ENCODE measurements around the gene MAPK4.

The MAPK4 gene

DNA sequence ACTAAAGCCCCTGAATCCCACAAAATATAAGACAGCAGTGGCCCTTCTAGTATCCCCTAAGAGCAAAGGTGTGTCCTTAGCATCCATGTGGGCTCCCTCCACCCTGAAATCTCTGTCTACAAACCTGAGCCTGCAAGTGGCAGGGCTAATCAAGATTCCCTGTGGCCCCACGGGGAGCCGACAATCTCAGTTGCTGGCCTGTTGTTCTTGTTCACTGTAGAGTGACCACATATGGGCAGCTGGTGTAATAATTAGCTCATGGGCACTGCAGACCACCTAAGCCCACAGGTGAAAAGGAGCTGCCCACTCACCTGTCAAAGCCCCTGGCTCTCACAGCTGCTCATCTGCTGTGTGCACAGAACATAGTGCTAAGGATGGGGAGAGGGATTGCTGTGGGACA, 157.7 kb downstream of the MAPK4 start:
- DNase-seq: no peak

GRCh38 chr18:50719471-50720324, 159.8 kb downstream of the MAPK4 start:
- no peak for DNase-seq

DNA sequence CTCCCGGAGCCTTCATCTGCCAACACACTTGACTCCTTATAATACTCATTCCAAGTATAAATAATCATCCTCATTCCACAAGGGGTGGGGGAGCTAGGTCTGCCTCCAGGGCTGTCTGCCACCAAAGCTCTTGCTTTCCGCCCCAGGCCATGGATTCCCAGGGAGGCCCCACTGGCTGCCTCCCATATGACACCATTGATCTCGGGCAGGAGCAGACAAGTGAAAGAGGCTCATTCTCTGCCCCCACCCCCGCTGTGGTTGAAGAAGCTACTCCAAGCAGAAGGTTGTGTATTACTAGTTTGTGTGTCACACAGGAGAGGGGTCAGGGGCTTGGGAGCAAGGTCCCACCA, 160.4 kb downstream of the MAPK4 start:
- no peak for DNase-seq

GRCh38 chr18:50721006-50721405, 161.1 kb downstream of the MAPK4 start:
- peak in 5 of 56 donors; percentile 10 to 20 (median 13) for DNase-seq

DNA sequence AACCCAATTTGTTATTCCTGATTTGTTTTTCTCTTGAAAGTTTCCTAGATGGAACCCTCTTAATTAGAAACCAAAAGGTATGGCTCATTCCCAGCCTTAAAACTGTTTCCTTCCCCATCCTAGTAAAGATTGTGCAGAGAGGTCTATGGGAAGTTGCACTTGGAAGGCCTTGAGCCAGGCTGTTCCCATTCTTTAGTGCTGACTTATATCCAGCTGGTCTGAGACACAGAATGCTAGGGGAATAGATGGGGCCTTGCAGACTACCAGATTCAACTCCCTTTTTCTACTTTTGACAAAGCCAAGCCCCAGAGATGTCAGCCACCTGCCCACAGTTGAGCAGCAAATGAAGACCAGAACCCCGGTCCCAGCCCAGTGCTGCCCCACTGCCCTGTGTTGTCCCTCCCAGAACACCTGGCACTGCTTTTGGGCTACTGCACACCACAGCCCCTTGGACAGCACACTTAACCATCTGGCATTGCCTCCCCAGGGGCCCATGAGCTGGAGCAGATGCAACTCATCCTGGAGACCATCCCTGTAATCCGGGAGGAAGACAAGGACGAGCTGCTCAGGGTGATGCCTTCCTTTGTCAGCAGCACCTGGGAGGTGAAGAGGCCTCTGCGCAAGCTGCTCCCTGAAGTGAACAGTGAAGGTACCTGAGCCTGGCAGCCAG, 161.7 kb downstream of the MAPK4 start:
- no peak for DNase-seq

GRCh38 chr18:50722311-50722710, 162.4 kb downstream of the MAPK4 start:
- DNase-seq: no peak

DNA sequence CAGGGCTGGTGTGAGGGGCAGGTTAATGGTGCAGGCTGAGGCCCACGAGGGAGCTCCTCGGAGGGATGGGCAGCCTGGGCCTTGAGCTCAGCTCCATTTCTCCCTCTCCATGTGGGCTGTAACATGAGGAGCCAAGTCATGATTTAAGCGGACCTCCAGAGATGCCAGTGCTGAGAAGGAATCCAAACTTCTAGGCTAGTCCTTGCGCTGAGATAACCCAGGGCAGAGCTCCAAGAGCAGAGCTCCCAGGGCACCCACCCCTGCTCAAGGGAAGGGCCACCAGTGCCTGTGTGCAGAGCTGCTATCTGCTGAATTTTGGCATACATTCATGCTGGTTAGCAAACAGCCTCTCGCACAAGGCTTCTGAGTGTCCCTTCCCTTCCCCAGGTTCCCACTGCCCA, 164.9 kb downstream of the MAPK4 start:
- no peak for DNase-seq

DNA sequence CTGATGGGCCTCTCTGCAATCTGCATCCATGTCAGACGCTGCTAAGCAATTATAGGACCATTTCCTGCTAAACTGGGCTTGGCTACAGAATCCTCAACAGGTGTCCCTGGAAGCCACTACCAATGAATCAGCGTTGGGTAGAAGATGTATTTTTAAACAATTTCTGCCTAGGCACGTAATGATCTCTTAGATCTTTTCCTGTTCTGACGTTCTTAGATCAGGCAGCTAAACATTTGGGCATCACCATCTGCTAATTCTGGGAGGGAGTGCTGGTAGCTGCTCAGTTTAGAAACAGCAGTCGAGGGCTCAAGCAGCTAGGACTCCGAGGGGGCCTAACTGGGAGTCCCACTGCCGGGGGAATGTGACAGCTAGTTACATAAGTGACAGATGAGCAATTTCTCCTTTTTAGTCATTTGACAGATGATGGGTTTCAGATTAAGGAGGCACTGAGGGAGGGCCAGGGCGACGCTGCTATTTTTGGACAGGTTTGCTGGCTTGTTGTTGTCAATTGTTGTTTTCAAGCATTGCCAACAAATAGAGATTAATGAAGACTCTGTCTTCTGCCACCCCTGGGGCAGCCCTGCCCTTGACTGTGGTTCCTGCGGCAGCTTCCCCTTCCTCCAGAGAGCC, 167.2 kb downstream of the MAPK4 start:
- DNase-seq: peak in 19 of 56 donors; percentile 8 to 64 (median 30)

GRCh38 chr18:50727721-50728471, 168.0 kb downstream of the MAPK4 start:
- DNase-seq: no peak

- no peak for DNase-seq
Observed at GRCh38 chr18:50729376-50729775, 169.5 kb downstream of the MAPK4 start.

DNA sequence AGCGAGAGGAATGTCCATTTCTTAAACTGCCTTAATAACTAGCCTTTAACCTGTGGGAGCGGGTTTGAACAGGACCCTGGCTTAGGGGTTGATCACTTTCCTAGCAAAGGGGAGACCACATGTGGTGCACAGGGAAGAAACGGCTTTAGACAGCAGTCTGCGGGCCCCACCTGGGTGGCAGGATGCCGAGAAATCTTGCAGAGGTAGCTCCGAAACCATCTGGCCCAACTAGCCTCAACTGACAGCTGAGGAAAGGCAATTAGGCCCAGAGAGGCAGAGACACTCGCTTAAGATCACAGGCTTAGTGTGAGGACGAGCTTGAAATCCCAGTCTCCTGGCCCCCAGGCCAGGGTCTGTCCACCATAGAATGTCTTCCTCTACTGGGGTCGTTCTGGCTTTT, 170.1 kb downstream of the MAPK4 start:
- no peak for DNase-seq

- no peak for DNase-seq
Observed at GRCh38 chr18:50734342-50734741, 174.5 kb downstream of the MAPK4 start.

GRCh38 chr18:50734886-50735285, 175.0 kb downstream of the MAPK4 start:
- DNase-seq: no peak

DNA sequence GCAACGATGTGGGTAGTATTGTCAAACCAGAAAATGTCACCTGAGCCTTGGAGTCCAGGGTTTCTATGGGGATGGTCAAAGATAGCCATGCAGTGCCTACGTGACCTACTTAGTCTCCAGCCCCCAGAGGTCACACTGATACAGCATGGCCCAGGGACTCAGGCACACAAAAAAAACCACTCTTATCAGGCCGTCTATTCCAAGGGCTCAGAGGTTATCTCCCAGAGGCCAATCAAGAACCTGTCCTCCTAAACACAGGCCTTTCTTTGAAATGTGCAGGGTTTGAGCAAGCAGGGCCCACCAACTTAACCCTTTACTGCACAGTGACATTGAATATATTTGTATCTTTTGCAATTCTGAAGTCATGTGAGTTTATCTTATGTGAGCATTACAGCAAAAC, 177.2 kb downstream of the MAPK4 start:
- no peak for DNase-seq

- no peak for DNase-seq
Observed at GRCh38 chr18:50738098-50738757, 178.3 kb downstream of the MAPK4 start.

DNA sequence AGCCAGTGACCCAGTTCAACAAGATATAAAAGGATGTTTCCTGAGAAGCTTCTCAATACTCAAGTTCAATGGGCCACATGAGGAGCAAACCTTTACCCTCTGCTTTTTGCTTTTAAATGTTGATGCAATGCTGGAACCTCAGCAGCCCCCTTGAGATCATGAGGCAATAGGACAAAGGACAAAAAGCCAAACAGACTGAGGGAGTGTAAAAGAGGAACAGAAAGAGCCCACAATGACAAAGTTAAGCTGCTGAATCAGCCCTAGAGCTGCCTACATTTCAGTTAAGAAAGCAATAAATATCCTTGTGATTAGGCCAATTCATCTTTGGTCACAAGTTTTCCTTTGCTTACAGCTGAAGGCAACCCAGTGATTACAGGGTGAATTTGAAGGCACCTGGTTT, 183.1 kb downstream of the MAPK4 start:
- DNase-seq: no peak

DNA sequence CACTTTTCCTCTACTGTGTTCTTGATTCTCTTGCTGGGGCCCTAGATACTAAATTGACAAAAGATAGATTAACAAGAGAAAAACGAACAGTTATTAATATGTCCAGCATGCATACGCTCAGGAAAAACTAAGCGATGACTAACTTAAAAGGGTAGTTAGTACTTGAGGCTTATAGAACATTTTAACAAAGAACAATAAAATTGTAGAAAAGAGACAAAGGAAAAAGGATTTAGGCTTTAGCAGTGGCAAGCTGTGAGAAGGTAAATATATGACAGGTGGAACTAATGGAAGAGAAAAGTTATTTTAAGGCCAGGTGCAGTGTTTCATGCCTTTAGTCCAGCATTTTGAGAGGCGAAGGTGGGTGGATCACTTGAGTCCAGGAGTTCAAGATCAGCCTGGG, 184.4 kb downstream of the MAPK4 start:
- DNase-seq: no peak

GRCh38 chr18:50745945-50746344, 186.1 kb downstream of the MAPK4 start:
- no peak for DNase-seq

DNA sequence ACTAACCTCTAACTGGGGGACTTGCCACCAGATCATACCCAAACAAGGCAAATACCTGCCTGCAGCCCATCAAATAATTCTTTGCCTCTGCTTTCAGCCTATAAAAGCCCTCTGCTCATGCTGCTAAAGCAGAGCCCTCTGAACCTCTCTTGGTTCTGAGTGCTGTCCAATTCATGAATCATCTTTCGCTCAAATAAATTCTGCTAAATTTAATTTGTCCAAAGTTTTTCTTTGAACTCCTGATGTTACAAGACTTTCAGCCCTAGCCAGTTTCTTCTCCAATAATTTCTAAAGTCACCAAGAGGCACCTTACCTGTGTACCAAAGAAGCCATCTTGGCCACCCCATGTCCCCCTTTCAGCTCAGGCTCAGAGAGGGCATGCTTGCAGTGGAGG, 188.0 kb downstream of the MAPK4 start:
- no peak for DNase-seq

DNA sequence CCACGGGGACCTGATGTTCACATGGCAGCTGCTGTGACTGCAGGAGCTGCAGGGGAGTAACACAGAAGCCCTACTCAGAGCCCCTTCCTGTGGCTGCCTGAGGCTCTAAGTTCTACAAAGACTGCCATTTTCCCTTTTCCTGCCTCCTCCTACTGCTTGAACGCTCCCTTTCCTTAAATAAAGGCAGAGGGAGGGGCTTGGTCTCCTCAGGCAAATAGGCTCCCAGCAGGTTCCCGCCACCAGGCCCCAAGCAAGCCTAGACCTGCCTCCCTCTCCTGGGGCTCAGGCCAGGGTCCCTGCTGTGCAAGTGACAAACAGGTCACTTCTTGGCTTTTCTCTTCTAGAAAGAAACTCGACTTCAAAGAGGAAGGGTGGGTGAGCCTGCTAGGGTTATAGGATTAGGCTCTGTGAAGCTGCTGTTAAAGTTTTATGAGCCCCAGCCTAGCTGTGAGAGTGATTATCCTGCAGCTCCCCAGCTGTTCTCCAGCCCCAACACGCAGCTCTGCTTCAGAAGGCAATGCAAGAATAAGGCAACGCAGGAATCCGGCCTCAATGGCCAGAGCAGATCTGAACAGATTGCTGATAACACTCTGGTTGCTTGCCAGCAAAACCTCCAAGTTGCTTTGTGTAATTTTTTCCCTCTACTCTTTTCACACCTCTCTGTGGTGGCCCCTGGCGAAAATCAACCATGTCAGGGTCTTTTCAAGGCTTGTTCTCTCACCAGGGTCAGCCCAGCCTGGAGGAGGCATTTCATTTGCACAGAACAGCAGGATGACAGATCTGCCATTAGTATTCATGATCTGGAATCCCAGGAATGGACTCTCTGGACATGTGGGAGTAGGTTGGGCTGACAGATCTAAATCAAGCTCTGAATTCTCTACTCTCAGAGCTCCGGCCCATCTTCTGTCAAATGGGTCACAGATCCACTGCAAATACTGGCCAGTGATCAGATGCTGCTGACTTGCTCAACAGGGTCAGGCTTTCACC, 188.6 kb downstream of the MAPK4 start:
- no peak for DNase-seq

Data from nucleus accumbens (tissue), 56 donors.